Retinal pigment epithelial cell (primary cell): Measurements from ENCODE around the gene PROSER2.
A peak's percentile ranks its signal among the peaks of the same experiment; 100 is the strongest.

Experiments used
- DNase-seq: peaks from one replicate; pipeline ENCODE4 v3.0.0-alpha.2; 2010; ENCODE audit warnings: low read depth
- H3K4me3 ChIP-seq: 2 replicates; pipeline ENCODE4 v1.5.1; 2011; ENCODE audit warnings: mild to moderate bottlenecking, low read length, control low read depth, moderate library complexity
- CTCF ChIP-seq: conservative IDR thresholded peaks from 2 replicates; pipeline ENCODE4 v1.5.1; 2011; ENCODE audit warnings: low read depth, low read length, control low read depth, inconsistent platforms

Gene PROSER2

GRCh38 chr10:11813855-11814567, 9.1 kb upstream of the PROSER2 start:
- H3K4me3 ChIP-seq: no peak overlapping the region
- no peak for DNase-seq
- TF ChIP-seq CTCF: no peak

GRCh38 chr10:11819027-11819426, 4.1 kb upstream of the PROSER2 start:
- TF ChIP-seq CTCF: no peak
- H3K4me3 ChIP-seq: no peak overlapping the region

GRCh38 chr10:11822026-11822756, 965 bp upstream of the PROSER2 start:
- H3K4me3 ChIP-seq: no peak overlapping the region
- no peak for DNase-seq
- TF ChIP-seq CTCF: no peak

More at GRCh38 chr10:11819027-11819426, 4.1 kb upstream of the PROSER2 start:
- no peak for DNase-seq

GRCh38 chr10:11822809-11823121, 391 bp upstream of the PROSER2 start:
- DNase-seq: no peak
- TF ChIP-seq CTCF: no peak
- H3K4me3 ChIP-seq: peak overlapping the region; percentile 52

GRCh38 chr10:11823989-11824346, 812 bp downstream of the PROSER2 start:
- peak overlapping the region; percentile 68 for H3K4me3 ChIP-seq
- TF ChIP-seq CTCF: no peak
- DNase-seq: no peak

- no peak for TF ChIP-seq CTCF
- peak overlapping the region; percentile 68 for H3K4me3 ChIP-seq
- no peak for DNase-seq
Measured at GRCh38 chr10:11824376-11824775, 1.2 kb downstream of the PROSER2 start.

- no peak overlapping the region for H3K4me3 ChIP-seq
- TF ChIP-seq CTCF: no peak
- no peak for DNase-seq
Measured at GRCh38 chr10:11824825-11825224, 1.7 kb downstream of the PROSER2 start.
